ENCODE measurements around the gene SH3PXD2B. TPM values are rescaled to one million over a fixed set of nuclear protein-coding genes. Genes with fewer than 3 reads are reported as not detected.

The SH3PXD2B gene
- total RNA-seq, 1 donor from 2014 or later, result 62.4 TPM

DNA sequence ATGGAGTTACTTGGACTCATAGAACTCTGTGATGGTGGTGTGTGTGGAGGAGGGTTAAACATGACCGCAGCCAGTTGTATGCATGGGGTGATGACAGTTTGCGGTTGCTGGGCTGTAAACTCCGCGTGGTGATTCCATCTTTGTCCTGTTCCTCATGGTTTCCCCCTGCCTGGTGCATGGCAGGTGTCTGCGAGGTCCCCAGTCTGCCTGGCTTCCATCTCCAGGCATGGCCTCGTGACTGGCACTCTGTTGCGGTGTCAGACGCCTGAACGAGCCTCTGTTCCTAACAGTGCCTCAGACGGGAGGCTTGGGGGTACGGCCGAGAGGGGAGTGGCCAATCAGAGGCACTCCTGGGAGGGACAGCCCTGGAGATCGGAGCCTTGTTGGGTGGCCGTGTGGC, 33.9 kb upstream of the SH3PXD2B start:
- DNase-seq (ENCODE audit: low read depth), result no peak
- H3K36me3 ChIP-seq (ENCODE audit: control insufficient read depth, insufficient read depth, low read length), result no peaks in the 10 kb centered on the region
- TF ChIP-seq, protein P1, sequence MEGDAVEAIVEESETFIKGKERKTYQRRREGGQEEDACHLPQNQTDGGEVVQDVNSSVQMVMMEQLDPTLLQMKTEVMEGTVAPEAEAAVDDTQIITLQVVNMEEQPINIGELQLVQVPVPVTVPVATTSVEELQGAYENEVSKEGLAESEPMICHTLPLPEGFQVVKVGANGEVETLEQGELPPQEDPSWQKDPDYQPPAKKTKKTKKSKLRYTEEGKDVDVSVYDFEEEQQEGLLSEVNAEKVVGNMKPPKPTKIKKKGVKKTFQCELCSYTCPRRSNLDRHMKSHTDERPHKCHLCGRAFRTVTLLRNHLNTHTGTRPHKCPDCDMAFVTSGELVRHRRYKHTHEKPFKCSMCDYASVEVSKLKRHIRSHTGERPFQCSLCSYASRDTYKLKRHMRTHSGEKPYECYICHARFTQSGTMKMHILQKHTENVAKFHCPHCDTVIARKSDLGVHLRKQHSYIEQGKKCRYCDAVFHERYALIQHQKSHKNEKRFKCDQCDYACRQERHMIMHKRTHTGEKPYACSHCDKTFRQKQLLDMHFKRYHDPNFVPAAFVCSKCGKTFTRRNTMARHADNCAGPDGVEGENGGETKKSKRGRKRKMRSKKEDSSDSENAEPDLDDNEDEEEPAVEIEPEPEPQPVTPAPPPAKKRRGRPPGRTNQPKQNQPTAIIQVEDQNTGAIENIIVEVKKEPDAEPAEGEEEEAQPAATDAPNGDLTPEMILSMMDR (IDR thresholded peaks at IDR 0.05; ENCODE audit: insufficient read depth, low read length, poor library complexity, severe bottlenecking), result no peak
- H3K27me3 ChIP-seq (ENCODE audit: control insufficient read depth, insufficient read depth, low read length), result peaks cover 3% of the 10 kb centered on the region
- no peak overlapping the region for H3K4me3 ChIP-seq (ENCODE audit: low read depth, low read length)

DNA sequence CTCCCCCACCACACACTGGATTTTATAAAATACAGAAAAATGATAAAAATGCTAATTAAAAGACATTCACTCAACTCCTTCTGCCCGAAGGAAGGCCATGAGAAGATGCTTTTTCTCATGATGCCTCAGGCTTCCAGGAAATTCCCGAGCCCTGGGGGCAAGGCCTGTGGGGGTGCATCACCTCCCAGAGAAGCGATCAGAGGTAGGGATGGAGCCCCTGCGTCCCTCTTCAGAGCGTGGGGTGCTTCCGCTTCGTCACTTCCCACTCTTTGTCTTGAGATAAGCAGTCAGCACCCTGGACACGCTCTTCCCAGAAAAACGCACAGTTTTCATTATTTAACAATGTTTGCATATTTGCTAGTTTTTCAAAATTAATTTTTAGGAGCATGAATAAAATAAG, 33.3 kb upstream of the SH3PXD2B start:
- no peak for DNase-seq (ENCODE audit: low read depth)
- no peaks in the 10 kb centered on the region for H3K36me3 ChIP-seq (ENCODE audit: control insufficient read depth, insufficient read depth, low read length)

DNA sequence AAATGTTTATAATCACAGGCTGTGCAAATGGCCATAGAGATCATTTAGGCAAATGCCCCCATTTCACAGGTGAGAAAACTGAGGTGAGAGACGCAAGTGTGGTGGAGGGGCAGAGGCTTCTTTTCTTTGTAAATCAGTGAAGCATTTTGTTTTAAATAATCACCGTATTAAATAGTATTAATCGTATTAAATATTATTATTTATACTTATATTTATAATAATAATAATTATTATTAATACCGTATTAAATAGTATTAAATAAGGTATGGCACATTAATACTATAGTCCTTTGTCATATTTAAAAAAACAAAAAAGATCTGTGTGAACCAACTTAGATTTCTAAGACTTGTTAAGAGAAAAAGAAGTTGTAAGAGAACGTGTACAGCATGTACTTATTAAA, 32.6 kb upstream of the SH3PXD2B start:
- no peaks in the 10 kb centered on the region for H3K36me3 ChIP-seq (ENCODE audit: control insufficient read depth, insufficient read depth, low read length)
- TF ChIP-seq, protein P1 (IDR thresholded peaks at IDR 0.05; ENCODE audit: insufficient read depth, low read length, poor library complexity, severe bottlenecking), result no peak
- no peak for DNase-seq (ENCODE audit: low read depth)
- no peak overlapping the region for H3K4me3 ChIP-seq (ENCODE audit: low read depth, low read length)
- peaks cover 3% of the 10 kb centered on the region for H3K27me3 ChIP-seq (ENCODE audit: control insufficient read depth, insufficient read depth, low read length)

More for the DNA sequence above, 33.3 kb upstream of the SH3PXD2B start:
- TF ChIP-seq, protein P1 (IDR thresholded peaks at IDR 0.05; ENCODE audit: insufficient read depth, low read length, poor library complexity, severe bottlenecking), result no peak
- peaks cover 3% of the 10 kb centered on the region for H3K27me3 ChIP-seq (ENCODE audit: control insufficient read depth, insufficient read depth, low read length)
- H3K4me3 ChIP-seq (ENCODE audit: low read depth, low read length), result no peak overlapping the region

DNA sequence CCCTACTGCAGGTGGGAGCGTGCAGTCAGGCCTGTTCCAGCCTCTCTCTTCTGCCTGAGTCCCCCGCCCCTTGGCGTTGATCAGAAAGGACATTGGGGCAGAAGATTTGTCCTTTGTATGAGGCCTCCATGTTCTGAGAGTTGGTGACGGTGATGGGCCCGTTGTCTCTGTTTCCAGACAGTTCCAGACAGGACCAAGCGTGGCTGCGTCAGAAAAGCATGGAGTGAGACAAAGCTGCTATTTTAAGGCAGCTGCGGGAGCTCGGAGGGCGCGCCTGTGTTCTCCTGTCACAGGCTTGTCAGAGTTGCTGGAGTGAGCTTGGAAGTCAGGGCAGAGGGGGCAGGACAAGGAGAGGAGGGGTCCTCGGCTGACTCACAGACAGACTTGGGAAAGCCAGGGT, 32.1 kb upstream of the SH3PXD2B start:
- TF ChIP-seq, protein P1 (IDR thresholded peaks at IDR 0.05; ENCODE audit: insufficient read depth, low read length, poor library complexity, severe bottlenecking), result no peak
- peaks cover 3% of the 10 kb centered on the region for H3K27me3 ChIP-seq (ENCODE audit: control insufficient read depth, insufficient read depth, low read length)
- no peak for DNase-seq (ENCODE audit: low read depth)
- no peaks in the 10 kb centered on the region for H3K36me3 ChIP-seq (ENCODE audit: control insufficient read depth, insufficient read depth, low read length)
- no peak overlapping the region for H3K4me3 ChIP-seq (ENCODE audit: low read depth, low read length)

DNA sequence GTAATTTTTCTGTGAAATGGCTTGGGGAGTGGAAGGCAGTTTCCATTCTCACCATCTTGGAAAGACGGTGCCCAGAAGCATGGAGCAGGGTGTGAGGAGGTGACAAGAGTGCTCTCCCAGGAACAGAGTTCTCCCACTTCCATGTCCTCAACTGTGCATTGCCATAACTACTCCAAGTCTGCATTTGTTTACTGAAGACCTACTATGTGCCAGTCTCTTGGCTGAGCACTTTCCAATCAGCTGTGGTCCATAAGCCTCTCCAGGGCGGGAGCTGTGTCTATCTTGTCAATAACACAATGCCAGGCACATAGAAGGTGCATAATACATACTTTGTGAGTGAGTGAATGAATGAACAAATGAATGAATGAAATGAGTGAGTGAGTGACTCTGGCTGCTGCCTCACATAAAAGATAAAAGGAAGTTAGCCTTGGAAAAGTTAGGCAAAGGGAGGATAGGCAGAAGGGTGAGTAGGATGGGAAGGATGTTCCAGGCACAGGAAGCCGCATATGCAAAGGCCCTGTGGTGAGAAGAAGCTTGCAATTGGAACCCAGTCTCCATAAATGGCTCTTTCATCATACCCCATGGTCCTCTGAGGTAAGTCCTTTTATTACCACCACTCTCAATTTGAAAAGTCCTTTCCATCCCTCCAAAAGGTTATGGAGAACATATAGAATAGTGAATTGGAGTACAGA, 31.3 kb upstream of the SH3PXD2B start:
- TF ChIP-seq, protein P1 (IDR thresholded peaks at IDR 0.05; ENCODE audit: insufficient read depth, low read length, poor library complexity, severe bottlenecking), result no peak
- Histone ChIP-seq H3K4me3 (ENCODE audit: low read depth, low read length) (no peak overlapping the region), H3K36me3 (ENCODE audit: control insufficient read depth, insufficient read depth, low read length) (no peaks in the 10 kb centered on the region), H3K27me3 (ENCODE audit: control insufficient read depth, insufficient read depth, low read length) (peaks cover 3% of the 10 kb centered on the region)
- no peak for DNase-seq (ENCODE audit: low read depth)

DNA sequence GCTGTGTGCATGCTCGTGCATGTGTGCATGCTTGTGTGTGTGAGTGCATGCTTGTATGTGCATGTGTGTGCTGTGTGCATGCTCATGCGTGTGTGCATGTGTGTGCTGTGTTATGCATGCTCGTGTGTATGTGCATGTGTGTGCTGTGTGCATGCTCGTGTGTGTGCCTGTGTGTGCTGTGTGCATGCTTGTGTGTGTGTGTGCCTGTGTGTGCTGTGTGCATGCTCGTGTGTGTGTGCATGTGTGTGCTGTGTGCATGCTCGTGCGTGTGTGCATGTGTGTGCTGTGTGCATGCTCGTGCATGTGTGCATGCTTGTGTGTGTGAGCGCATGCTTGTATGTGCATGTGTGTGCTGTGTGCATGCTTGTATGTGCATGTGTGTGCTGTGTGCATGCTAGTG, 30.3 kb upstream of the SH3PXD2B start:
- DNase-seq (ENCODE audit: low read depth), result no peak
- TF ChIP-seq, protein P1 (IDR thresholded peaks at IDR 0.05; ENCODE audit: insufficient read depth, low read length, poor library complexity, severe bottlenecking), result no peak
- no peaks in the 10 kb centered on the region for H3K36me3 ChIP-seq (ENCODE audit: control insufficient read depth, insufficient read depth, low read length)
- peaks cover 4% of the 10 kb centered on the region for H3K27me3 ChIP-seq (ENCODE audit: control insufficient read depth, insufficient read depth, low read length)
- H3K4me3 ChIP-seq (ENCODE audit: low read depth, low read length), result no peak overlapping the region

Data from kidney epithelial cell (primary cell).